Colonic mucosa (tissue), 4 donors: ENCODE measurements around the gene PFN2. TPM values are rescaled to one million over a fixed set of nuclear protein-coding genes. Genes with fewer than 3 reads are reported as not detected.
"Not testable (repeated sequence)": the region's sequence is repeated elsewhere in the genome, so short reads cannot be mapped to it uniquely, and the experiment has no call there.

Experiments
- DNase-seq: peaks from one replicate; pipeline ENCODE4 v3.0.0-alpha.2; 2020
- H3K27ac ChIP-seq: fragments of 200-600 bp; one replicate; pipeline ENCODE4 v1.8.0; 2021
- H3K27me3 ChIP-seq: fragments of 200-600 bp; one replicate; pipeline ENCODE4 v1.8.0; 2021
- H3K36me3 ChIP-seq: fragments of 200-600 bp; one replicate; pipeline ENCODE4 v1.8.0; 2021
- H3K4me1 ChIP-seq: fragments of 200-600 bp; one replicate; pipeline ENCODE4 v1.8.0; 2021; ENCODE audit warnings: mild to moderate bottlenecking
- H3K4me3 ChIP-seq: fragments of 200-600 bp; one replicate; pipeline ENCODE4 v1.8.0; 2021
- H3K9ac ChIP-seq, 2 donors: one replicate each; pipeline ENCODE4 v1.7.0; 2013; ENCODE audit warnings: control low read depth in 2 of 2, low read depth in 2 of 2, low read length in 2 of 2
- H3K9me3 ChIP-seq: fragments of 200-600 bp; one replicate; pipeline ENCODE4 v1.8.0; 2021
- CTCF ChIP-seq: fragments of 200-600 bp; IDR thresholded peaks from one replicate; pipeline ENCODE4 v1.8.0; 2022; ENCODE audit warnings: antibody characterized with exemption, mild to moderate bottlenecking
- intact Hi-C: fragments of 100-400 bp; cut with DNase I; formaldehyde crosslinking; loops from one replicate; pipeline ENCODE4 v1.14.1; 2022
- total RNA-seq, 2 donors: library from RNA; stranded (reverse); fragmentation: NEBNext Ultra II Directional in 1 of 2; extraction: Animal tissue kit (Norgen Biotek cat#: 25700) in 1 of 2; gene quantifications; one replicate each; pipeline ENCODE4 v1.2.1, GENCODE V29; 2021
- donor health status: healthy.
- donor health status: DM: no; HTN: no; CAD: no.
- donor health status: DM: no; HTN: no; CAD: no.

Gene PFN2
- total RNA-seq, 2 donors from 2014 or later: 35.7 to 40.3 TPM

DNA sequence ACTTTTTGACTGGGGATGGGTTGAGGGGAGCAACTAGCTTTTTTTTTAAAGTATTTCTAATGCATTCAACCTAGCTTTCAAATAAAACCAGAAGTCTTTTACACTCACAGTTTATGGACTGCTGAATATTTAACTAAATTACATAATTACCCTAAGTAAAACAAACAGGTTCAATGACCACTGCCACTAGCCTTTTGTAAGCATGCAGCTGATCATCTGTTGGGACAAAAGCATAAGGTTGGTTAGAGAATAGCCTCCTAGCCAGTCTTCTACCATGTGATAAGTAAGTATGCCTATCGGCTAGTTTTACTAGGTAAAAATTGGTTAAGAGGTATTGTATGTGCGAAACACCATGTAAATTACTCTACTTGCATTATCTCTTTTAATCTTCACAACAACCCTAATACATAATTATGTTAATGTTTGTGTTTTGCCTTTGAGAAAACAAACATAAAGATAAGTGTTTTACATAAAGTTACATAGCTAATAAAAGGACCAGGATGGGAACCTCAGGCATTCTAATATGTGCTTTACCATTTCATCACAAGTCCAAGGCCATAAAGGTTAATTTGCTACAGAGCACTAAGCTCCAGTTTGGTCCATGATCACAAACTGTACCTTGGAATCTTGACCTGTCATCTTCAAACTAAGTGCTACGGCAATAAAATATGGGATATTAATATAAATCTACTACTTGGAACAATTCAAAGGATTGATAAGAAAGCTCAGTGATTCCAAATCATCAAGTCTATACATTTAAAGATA, 13.2 kb downstream of the PFN2 start:
- H3K27me3 ChIP-seq: no peaks in the 10 kb centered on the region
- H3K4me3 ChIP-seq: no peak overlapping the region

GRCh38 chr3:149955449-149955848, 15.2 kb downstream of the PFN2 start:
- H3K9me3 ChIP-seq: no peaks in the 10 kb centered on the region
- no peak overlapping the region for H3K9ac ChIP-seq
- no peaks in the 10 kb centered on the region for H3K36me3 ChIP-seq
- H3K27ac ChIP-seq: no peak overlapping the region
- no peak for TF ChIP-seq CTCF
- intact Hi-C loops: no loop called here
- H3K4me3 ChIP-seq: no peak overlapping the region
- no peak for DNase-seq
- H3K4me1 ChIP-seq: no peaks in the 10 kb centered on the region
- H3K27me3 ChIP-seq: no peaks in the 10 kb centered on the region

More for the DNA sequence above, 13.2 kb downstream of the PFN2 start:
- Histone ChIP-seq H3K27ac (no peak overlapping the region), H3K9ac (no peak overlapping the region), H3K9me3 (no peaks in the 10 kb centered on the region), H3K4me1 (no peaks in the 10 kb centered on the region), H3K36me3 (no peaks in the 10 kb centered on the region)
- no peak for DNase-seq
- intact Hi-C loops: no loop called here
- no peak for TF ChIP-seq CTCF

DNA sequence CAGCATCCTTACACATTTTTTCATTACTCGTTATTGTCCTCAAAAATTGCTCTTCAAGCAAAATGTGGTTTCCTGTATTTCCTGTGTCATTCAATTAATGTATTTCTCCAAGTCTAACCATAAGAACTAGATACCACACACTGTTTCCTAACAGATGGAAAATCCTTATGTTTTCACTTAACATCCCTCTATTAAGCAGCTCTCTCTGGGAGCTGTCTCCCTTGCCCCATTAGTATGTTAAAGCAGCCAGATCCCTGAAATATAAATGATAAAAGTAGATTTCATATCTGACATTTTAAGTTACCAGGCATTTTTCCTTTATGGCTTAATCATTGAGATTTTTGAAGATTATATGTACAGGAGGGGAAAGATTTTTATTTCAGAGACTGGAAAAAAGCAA, 15.9 kb downstream of the PFN2 start:
- no peak for TF ChIP-seq CTCF
- Histone ChIP-seq H3K4me3 (no peak overlapping the region), H3K9ac (no peak overlapping the region), H3K4me1 (no peaks in the 10 kb centered on the region), H3K9me3 (no peaks in the 10 kb centered on the region), H3K36me3 (no peaks in the 10 kb centered on the region), H3K27me3 (no peaks in the 10 kb centered on the region), H3K27ac (no peak overlapping the region)
- no peak for DNase-seq
- intact Hi-C loops: no loop called here

DNA sequence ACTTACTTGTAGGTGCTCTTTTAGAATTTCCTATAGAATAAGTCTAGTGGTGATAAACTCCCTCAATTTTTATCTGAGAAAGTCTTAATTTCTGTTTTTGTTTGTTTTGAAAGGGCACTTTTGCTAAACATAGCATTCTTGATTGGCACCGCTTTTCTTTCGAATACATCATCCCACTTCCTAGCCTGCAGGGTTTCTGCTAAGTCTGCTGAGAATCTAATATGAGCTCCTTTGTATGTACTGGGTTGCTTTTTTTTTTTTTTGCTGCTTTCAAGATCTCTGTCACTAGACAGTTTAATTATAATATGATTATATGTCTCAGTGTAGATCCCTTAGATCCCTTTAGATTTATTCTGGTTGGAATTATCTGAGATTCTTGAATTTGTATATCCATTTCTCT, 21.5 kb downstream of the PFN2 start:
- no peaks in the 10 kb centered on the region for H3K27me3 ChIP-seq
- no peak for TF ChIP-seq CTCF
- no peak for DNase-seq
- H3K36me3 ChIP-seq: no peaks in the 10 kb centered on the region
- intact Hi-C loops: no loop called here
- no peak overlapping the region for H3K4me3 ChIP-seq
- no peaks in the 10 kb centered on the region for H3K4me1 ChIP-seq
- no peaks in the 10 kb centered on the region for H3K9me3 ChIP-seq
- H3K27ac ChIP-seq: no peak overlapping the region
- H3K9ac ChIP-seq: no peak overlapping the region

DNA sequence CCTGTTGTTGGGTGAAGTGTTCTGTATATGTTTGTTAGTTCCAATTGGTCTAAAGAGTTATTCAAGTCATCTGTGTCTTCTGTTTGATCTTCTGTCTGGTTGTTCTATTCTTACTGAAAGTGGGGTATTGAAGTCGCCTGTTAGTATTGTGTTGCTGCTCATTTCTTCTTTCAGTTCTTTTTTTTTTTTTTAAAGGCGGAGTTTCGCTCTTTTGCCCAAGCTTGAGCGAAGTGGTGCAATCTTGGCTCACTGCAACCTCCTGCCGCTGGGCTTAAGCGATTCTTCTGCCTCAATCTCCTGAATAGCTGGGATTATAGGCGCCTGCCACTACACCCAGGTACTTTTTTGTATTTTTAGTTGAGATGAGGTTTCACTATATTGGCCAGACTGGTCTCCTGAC, 23.5 kb downstream of the PFN2 start:
- Histone ChIP-seq H3K9ac (no peak overlapping the region), H3K9me3 (no peaks in the 10 kb centered on the region), H3K4me1 (no peaks in the 10 kb centered on the region), H3K4me3 (no peak overlapping the region), H3K27me3 (no peaks in the 10 kb centered on the region), H3K36me3 (no peaks in the 10 kb centered on the region), H3K27ac (no peak overlapping the region)
- no peak for DNase-seq
- intact Hi-C loops: no loop called here
- TF ChIP-seq CTCF: no peak

DNA sequence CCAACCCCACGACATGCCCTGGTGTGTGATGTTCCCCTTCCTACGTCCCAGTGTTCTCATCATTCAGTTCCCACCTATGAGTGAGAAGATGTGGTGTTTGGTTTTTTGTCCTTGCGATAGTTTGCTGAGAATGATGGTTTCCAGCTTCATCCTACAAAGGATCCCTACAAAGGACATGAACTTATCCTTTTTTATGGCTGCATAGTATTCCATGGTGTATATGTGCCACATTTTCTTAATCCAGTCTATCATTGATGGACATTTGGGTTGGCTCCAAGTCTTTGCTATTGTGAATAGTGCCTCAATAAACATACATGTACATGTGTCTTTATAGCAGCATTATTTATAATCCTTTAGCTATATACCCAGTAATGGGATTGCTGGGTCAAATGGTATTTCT, 26.7 kb downstream of the PFN2 start:
- H3K27me3 ChIP-seq, H3K4me1 ChIP-seq, H3K36me3 ChIP-seq, H3K27ac ChIP-seq, H3K9me3 ChIP-seq, H3K4me3 ChIP-seq, DNase-seq, H3K9ac ChIP-seq, intact Hi-C loops: not testable (repeated sequence)
